Measurements from ENCODE around the gene DIAPH1.
"Not testable (repeated sequence)": the region's sequence is repeated elsewhere in the genome, so short reads cannot be mapped to it uniquely, and the experiment has no call there.

Gene DIAPH1

GRCh38 chr5:141613344-141613743 is 5.5 kb downstream of the DIAPH1 start:
- 0 out of 2 replicates have a peak, but pooled peaks cover 1% of the 10 kb centered on the region for H3K4me1 ChIP-seq (ENCODE audit: control insufficient read depth, insufficient read depth, low read length)
- H3K27ac ChIP-seq (ENCODE audit: low read length), result no peak overlapping the region
- no peaks in the 10 kb centered on the region for H3K9me3 ChIP-seq (ENCODE audit: control insufficient read depth, insufficient read depth, low read length)
- H3K36me3 ChIP-seq (ENCODE audit: control insufficient read depth, insufficient read depth, low read length), result no peaks in the 10 kb centered on the region
- no peak for DNase-seq (ENCODE audit: low read depth, low spot score)
- H3K4me3 ChIP-seq (ENCODE audit: low read length), result no peak overlapping the region
- H3K27me3 ChIP-seq (ENCODE audit: control insufficient read depth, insufficient read depth, low read length), result no peaks in the 10 kb centered on the region

DNA sequence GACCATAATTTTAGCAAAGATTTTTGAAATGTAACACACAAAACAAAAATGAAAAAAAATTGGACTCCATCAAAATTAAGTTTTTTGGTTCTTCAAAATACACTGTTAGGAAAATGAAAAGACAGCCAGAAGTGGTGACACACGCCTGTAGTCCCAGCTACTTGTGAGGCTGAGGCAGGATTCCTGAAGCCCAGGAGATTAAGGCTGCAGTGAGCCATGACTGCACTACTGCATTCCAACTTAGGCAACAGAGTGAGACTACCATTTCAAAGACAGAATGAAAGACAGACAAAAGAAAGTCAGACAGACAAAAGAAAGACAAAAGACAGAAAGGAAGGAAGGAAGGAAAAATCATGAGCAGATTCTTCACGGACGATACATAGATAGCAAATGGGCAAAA is 7.5 kb downstream of the DIAPH1 start:
- no CpG with 5 or more reads among the region's 3 CpGs for WGBS (ENCODE audit: insufficient coverage, insufficient read length)
- Histone ChIP-seq H3K27me3 (ENCODE audit: control insufficient read depth, insufficient read depth, low read length) (no peaks in the 10 kb centered on the region), H3K9me3 (ENCODE audit: control insufficient read depth, insufficient read depth, low read length) (no peaks in the 10 kb centered on the region), H3K4me3 (ENCODE audit: low read length) (no peak overlapping the region), H3K36me3 (ENCODE audit: control insufficient read depth, insufficient read depth, low read length) (no peaks in the 10 kb centered on the region), H3K4me1 (ENCODE audit: control insufficient read depth, insufficient read depth, low read length) (0 out of 2 replicates have a peak, but pooled peaks cover 1% of the 10 kb centered on the region), H3K27ac (ENCODE audit: low read length) (no peak overlapping the region)
- no peak for DNase-seq (ENCODE audit: low read depth, low spot score)

DNA sequence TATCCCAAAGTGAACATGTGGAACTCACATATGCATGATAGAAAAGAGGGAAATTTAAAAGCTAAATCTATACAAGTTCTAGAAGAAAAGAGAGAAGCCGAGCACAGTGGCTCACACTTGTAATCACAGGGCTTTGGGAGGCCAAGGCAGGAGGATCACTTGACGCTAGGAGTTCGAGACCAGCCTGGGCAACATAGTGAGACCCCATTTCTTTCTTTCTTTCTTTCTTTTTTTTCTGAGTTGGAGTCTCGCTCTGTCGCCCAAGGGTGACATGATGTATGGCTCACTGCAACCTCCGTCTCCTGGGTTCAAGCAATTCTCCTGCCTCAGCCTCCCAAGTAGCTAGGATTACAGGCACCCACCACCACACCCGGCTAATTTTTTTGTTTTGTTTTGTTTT is 8.9 kb downstream of the DIAPH1 start:
- H3K27ac ChIP-seq (ENCODE audit: low read length); H3K4me1 ChIP-seq (ENCODE audit: control insufficient read depth, insufficient read depth, low read length): not testable (repeated sequence)
- WGBS (ENCODE audit: insufficient coverage, insufficient read length), result no CpG with 5 or more reads among the region's 7 CpGs

GRCh38 chr5:141609044-141609443 is 9.8 kb downstream of the DIAPH1 start:
- H3K4me1 ChIP-seq (ENCODE audit: control insufficient read depth, insufficient read depth, low read length), result 0 out of 2 replicates have a peak, but pooled peaks cover 1% of the 10 kb centered on the region
- H3K4me3 ChIP-seq (ENCODE audit: low read length), result no peak overlapping the region
- no peaks in the 10 kb centered on the region for H3K9me3 ChIP-seq (ENCODE audit: control insufficient read depth, insufficient read depth, low read length)
- no peak for DNase-seq (ENCODE audit: low read depth, low spot score)
- no peaks in the 10 kb centered on the region for H3K27me3 ChIP-seq (ENCODE audit: control insufficient read depth, insufficient read depth, low read length)
- no peaks in the 10 kb centered on the region for H3K36me3 ChIP-seq (ENCODE audit: control insufficient read depth, insufficient read depth, low read length)
- H3K27ac ChIP-seq (ENCODE audit: low read length), result no peak overlapping the region
- no CpG with 5 or more reads among the region's 3 CpGs for WGBS (ENCODE audit: insufficient coverage, insufficient read length)

More for the DNA sequence above, 8.9 kb downstream of the DIAPH1 start:
- not testable (repeated sequence) for H3K4me3 ChIP-seq (ENCODE audit: low read length); H3K36me3 ChIP-seq (ENCODE audit: control insufficient read depth, insufficient read depth, low read length); H3K27me3 ChIP-seq (ENCODE audit: control insufficient read depth, insufficient read depth, low read length); H3K9me3 ChIP-seq (ENCODE audit: control insufficient read depth, insufficient read depth, low read length); DNase-seq (ENCODE audit: low read depth, low spot score)

DNA sequence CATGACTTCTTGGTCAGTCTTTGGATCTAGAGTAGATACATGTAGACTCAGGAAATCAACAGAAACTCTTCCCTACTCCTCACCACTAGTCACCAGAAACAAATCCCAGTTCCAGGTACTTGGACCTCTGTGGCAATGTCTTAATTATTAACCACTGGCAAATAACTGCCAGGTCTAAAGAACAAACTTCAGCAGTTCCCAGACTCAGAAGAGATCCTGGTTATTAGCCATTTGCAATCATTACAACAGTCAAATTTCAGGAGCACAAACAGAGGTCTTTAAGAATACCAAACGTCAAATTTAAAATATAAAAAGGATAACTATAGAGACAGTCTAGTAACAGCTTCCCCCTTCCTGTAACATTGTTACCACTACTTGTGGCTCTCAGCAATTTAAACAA is 10.2 kb downstream of the DIAPH1 start:
- WGBS (ENCODE audit: insufficient coverage, insufficient read length), result no CpG with 5 or more reads among the region's 1 CpG
- no peaks in the 10 kb centered on the region for H3K36me3 ChIP-seq (ENCODE audit: control insufficient read depth, insufficient read depth, low read length)
- DNase-seq (ENCODE audit: low read depth, low spot score), result no peak
- H3K27me3 ChIP-seq (ENCODE audit: control insufficient read depth, insufficient read depth, low read length), result no peaks in the 10 kb centered on the region
- H3K4me3 ChIP-seq (ENCODE audit: low read length), result no peak overlapping the region
- H3K27ac ChIP-seq (ENCODE audit: low read length), result no peak overlapping the region
- H3K4me1 ChIP-seq (ENCODE audit: control insufficient read depth, insufficient read depth, low read length), result no peaks in the 10 kb centered on the region
- H3K9me3 ChIP-seq (ENCODE audit: control insufficient read depth, insufficient read depth, low read length), result no peaks in the 10 kb centered on the region

DNA sequence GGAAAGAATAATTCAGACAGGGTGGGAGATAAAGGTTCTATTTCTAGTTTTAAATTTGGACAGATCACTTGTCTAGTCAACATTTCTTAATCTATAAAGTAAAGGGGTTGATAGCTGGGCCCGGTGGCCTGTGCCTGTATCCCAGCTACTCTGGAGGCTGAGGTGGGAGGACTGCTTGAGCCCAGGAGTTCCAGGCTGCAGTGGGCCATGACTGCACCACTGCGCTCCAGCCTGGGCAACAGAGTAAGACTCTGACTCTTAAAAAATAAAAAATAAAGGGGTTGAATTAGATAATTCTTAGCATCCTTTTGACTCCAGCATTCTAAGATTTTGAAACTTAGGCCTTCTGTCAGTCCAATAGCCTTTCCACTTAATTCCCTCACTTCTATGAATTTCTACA is 10.8 kb downstream of the DIAPH1 start:
- Histone ChIP-seq H3K27me3 (ENCODE audit: control insufficient read depth, insufficient read depth, low read length) (no peaks in the 10 kb centered on the region), H3K9me3 (ENCODE audit: control insufficient read depth, insufficient read depth, low read length) (no peaks in the 10 kb centered on the region), H3K4me1 (ENCODE audit: control insufficient read depth, insufficient read depth, low read length) (no peaks in the 10 kb centered on the region), H3K36me3 (ENCODE audit: control insufficient read depth, insufficient read depth, low read length) (no peaks in the 10 kb centered on the region), H3K4me3 (ENCODE audit: low read length) (no peak overlapping the region), H3K27ac (ENCODE audit: low read length) (no peak overlapping the region)
- no peak for DNase-seq (ENCODE audit: low read depth, low spot score)
- WGBS (ENCODE audit: insufficient coverage, insufficient read length), result no CpG with 5 or more reads among the region's 2 CpGs

- H3K9me3 ChIP-seq (ENCODE audit: control insufficient read depth, insufficient read depth, low read length), result no peaks in the 10 kb centered on the region
- H3K4me3 ChIP-seq (ENCODE audit: low read length), result no peak overlapping the region
- no CpG with 5 or more reads among the region's 6 CpGs for whole genome bisulfite sequencing (ENCODE audit: insufficient coverage, insufficient read length)
- no peak overlapping the region for H3K27ac ChIP-seq (ENCODE audit: low read length)
- DNase-seq (ENCODE audit: low read depth, low spot score), result no peak
- H3K36me3 ChIP-seq (ENCODE audit: control insufficient read depth, insufficient read depth, low read length), result no peaks in the 10 kb centered on the region
- no peaks in the 10 kb centered on the region for H3K27me3 ChIP-seq (ENCODE audit: control insufficient read depth, insufficient read depth, low read length)
- H3K4me1 ChIP-seq (ENCODE audit: control insufficient read depth, insufficient read depth, low read length), result no peaks in the 10 kb centered on the region
Observed at GRCh38 chr5:141605523-141606277, 13.1 kb downstream of the DIAPH1 start.

DNA sequence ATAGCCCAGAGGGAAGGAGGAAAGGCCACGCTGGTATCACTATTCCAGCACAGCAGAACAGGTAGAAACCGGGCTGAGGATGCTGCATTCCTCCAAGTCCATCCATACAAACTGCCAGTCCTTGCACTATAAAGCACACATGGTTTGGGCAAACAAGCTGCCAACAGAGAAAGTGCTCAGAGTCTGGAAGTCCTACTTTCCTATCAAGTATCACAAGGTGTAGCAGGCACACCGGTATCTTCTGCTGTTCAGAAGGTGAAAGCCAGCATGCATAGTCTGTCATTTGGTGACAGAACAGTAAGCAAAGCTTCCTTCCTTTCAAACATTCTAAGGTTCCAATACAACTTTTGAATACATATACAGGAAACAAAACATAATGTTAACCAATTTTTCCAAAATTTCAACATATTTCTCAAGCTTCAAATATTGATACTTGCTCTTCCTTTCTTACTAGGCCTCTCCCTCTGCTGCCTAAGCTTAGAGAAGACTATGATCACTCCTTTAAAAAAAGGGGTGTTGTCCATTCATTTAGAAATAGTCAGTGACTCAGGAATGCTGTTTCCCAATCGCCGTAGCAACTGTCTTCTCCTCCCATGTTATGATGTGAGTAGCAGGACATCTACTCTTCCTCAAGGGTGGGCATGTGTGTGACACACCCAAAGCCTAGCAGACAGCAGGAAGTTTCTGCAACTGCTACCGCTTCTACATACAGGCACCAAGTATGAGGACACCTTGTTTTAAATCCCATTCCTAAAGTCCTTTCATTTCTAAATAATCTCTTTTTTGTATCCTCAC is 14.7 kb downstream of the DIAPH1 start:
- no CpG with 5 or more reads among the region's 6 CpGs for WGBS (ENCODE audit: insufficient coverage, insufficient read length)
- no peaks in the 10 kb centered on the region for H3K36me3 ChIP-seq (ENCODE audit: control insufficient read depth, insufficient read depth, low read length)

DNA sequence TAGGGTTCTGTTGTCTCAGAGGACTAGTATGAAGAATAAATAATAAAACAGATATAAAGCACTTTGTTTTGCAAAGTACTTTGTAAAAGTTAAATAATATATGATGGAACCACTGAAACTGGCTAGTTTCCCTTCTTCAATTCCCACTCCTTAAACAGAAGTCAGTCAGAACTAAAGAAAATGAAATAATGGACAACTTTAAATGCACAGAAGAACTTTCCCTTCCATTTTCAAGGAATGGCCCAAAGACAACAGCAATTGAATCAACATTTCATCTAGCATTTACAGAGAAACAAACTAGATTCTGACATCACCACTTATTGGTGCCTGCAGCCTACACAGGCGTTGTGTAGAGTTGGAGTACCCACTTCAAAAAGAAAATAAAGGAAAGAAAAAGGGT is 16.2 kb downstream of the DIAPH1 start:
- no peak for DNase-seq (ENCODE audit: low read depth, low spot score)
- Histone ChIP-seq H3K36me3 (ENCODE audit: control insufficient read depth, insufficient read depth, low read length) (no peaks in the 10 kb centered on the region), H3K4me3 (ENCODE audit: low read length) (no peak overlapping the region), H3K9me3 (ENCODE audit: control insufficient read depth, insufficient read depth, low read length) (no peaks in the 10 kb centered on the region), H3K4me1 (ENCODE audit: control insufficient read depth, insufficient read depth, low read length) (no peaks in the 10 kb centered on the region), H3K27ac (ENCODE audit: low read length) (no peak overlapping the region), H3K27me3 (ENCODE audit: control insufficient read depth, insufficient read depth, low read length) (no peaks in the 10 kb centered on the region)
- WGBS (ENCODE audit: insufficient coverage, insufficient read length), result no CpG with 5 or more reads among the region's 1 CpG

More for the DNA sequence above, 14.7 kb downstream of the DIAPH1 start:
- Histone ChIP-seq H3K4me1 (ENCODE audit: control insufficient read depth, insufficient read depth, low read length) (no peaks in the 10 kb centered on the region), H3K27ac (ENCODE audit: low read length) (no peak overlapping the region), H3K27me3 (ENCODE audit: control insufficient read depth, insufficient read depth, low read length) (no peaks in the 10 kb centered on the region), H3K9me3 (ENCODE audit: control insufficient read depth, insufficient read depth, low read length) (no peaks in the 10 kb centered on the region), H3K4me3 (ENCODE audit: low read length) (no peak overlapping the region)
- DNase-seq (ENCODE audit: low read depth, low spot score), result no peak

DNA sequence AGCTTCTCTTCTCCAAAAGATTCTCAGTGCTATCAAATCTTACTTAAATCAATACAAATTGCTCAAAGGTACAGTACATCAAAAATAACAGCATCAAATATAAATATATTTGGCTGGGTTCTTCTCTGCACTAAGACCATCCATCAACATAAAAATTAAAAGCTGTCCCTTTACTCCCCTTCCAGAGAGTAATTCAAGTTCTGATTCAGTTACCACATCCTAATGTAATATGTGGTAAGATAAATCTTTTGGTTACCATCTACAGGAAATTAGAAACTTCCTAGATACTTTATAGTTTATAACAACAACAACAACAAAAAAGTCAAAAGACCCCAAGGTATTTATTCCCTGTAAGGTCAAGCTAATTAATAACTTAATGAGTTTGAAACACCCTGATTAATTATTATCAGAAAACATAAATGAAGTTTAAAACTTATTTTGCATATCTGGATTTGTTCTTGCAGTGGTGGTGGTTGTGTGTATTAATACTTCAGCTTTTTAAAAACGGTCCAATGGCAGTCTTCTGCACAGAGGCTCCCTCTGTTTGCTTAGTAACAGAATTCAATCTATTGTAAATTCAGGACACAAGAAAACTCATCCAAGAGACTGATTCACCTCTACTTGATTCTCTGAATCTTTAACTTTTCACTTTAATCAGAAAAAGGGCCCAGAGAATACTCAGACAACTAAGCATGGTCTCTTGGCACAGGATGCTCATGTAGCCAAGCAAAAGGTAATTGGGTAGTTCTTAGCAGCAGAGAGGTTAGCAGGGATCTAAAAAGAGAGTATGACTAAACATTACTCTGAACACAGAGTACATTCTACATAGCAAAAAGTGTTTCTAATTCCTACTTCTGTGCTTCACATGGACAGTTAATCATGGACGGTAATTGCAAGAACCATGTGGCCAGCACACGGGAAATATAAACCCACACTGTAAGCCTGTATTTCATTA is 20.1 kb downstream of the DIAPH1 start:
- Histone ChIP-seq H3K4me1 (ENCODE audit: control insufficient read depth, insufficient read depth, low read length) (no peaks in the 10 kb centered on the region), H3K27ac (ENCODE audit: low read length) (no peak overlapping the region), H3K36me3 (ENCODE audit: control insufficient read depth, insufficient read depth, low read length) (no peaks in the 10 kb centered on the region), H3K27me3 (ENCODE audit: control insufficient read depth, insufficient read depth, low read length) (no peaks in the 10 kb centered on the region), H3K9me3 (ENCODE audit: control insufficient read depth, insufficient read depth, low read length) (no peaks in the 10 kb centered on the region), H3K4me3 (ENCODE audit: low read length) (no peak overlapping the region)
- WGBS (ENCODE audit: insufficient coverage, insufficient read length), result no CpG with 5 or more reads among the region's 3 CpGs
- DNase-seq (ENCODE audit: low read depth, low spot score), result no peak

All from iPS DF 6.9 (cell line).